ENCODE measurements around the gene SNRPD1.
"Not testable (repeated sequence)": the region's sequence is repeated elsewhere in the genome, so short reads cannot be mapped to it uniquely, and the experiment has no call there.

The SNRPD1 gene

GRCh38 chr18:21634588-21635199 lies 22.6 kb downstream of the SNRPD1 start:
- in situ Hi-C loops (cut with HindIII; ENCODE audit: low sequenced_read_pairs): no loop called here

DNA sequence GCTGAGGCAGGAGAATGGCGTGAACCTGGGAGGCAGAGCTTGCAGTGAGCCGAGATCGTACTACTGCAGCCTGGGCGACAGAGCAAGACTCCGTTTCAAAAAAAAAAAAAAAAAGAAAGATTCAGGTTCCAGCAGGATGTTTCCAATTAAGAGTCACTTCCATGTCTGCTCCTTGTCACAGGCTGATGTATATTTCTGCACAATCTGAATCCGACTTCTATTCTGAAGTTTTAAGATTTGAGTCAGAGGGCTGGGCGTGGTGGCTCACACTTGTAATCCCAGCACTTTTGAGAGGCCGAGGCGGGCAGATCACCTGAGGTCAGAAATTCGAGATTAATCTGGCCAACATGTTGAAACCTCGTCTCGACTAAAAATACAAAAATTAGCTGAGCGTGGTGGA lies 24.7 kb downstream of the SNRPD1 start:
- in situ Hi-C loops (cut with HindIII; ENCODE audit: low sequenced_read_pairs): no loop called here

DNA sequence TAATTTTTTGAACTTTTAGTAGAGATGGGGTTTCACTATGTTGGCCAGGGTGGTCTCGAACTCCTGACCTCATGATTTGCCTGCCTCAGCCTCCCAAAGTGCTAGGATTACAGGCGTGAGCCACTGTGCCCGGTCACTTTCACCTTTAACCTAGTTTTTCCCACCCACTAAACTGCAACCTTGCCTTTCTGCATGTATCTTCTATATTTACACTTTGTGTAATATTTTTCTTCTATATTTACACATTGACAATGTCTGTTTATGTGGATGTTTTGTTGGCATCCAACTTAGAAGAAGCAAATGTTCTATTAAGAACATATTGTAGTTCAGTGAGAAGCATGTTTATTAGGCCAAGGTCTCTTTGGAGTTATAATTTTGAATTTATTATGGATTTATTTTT lies 26.7 kb downstream of the SNRPD1 start:
- in situ Hi-C loops (cut with HindIII; ENCODE audit: low sequenced_read_pairs): no loop called here

GRCh38 chr18:21640375-21640774 lies 28.3 kb downstream of the SNRPD1 start:
- in situ Hi-C loops (cut with HindIII; ENCODE audit: low sequenced_read_pairs): not testable (repeated sequence)

- in situ Hi-C loops (cut with HindIII; ENCODE audit: low sequenced_read_pairs): no loop called here
Measured at GRCh38 chr18:21650311-21650710, 38.2 kb downstream of the SNRPD1 start.

- in situ Hi-C loops (cut with HindIII; ENCODE audit: low sequenced_read_pairs): no loop called here
Measured at GRCh38 chr18:21652073-21652472, 40.0 kb downstream of the SNRPD1 start.

GRCh38 chr18:21653361-21653760 lies 41.2 kb downstream of the SNRPD1 start:
- in situ Hi-C loops (cut with HindIII; ENCODE audit: low sequenced_read_pairs): no loop called here

DNA sequence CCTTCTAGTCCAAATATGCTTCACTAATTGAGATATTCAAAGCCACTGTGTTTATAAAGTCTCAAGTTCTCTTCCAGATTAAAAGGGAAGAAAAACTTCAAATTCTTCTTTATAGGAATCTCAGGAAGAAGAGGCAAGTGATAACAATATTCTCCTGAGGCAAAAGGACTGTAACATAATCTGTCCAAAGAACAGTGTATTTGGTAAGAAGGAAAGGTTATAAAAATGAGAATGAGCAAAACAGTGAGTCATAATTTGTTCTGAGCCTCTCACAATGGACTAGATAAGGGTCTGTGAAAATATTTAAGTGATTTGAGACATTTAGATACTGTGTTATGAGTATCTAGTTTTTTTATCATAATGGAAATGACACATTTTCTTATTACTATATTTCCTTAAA lies 44.3 kb downstream of the SNRPD1 start:
- in situ Hi-C loops (cut with HindIII; ENCODE audit: low sequenced_read_pairs): no loop called here

DNA sequence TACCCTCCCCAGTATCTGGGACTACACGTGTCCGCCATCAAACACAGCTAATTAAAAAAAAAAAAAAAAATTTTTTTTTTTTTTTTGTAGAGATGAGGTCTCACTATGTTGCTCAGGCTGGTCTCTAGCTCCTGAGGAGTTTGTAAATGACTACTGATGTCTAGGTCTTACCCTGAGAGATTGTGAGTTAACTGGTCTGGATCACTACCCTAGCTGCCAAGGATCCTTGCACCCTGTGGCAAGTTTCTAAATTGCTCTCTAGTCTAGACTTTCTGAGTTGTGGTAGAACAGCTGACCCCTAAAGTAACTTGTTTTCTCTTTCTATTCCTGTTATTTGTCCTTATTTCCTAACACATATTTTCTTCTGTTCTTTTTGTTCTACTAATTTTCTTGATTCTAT lies 48.0 kb downstream of the SNRPD1 start:
- in situ Hi-C loops (cut with HindIII; ENCODE audit: low sequenced_read_pairs): no loop called here

GRCh38 chr18:21662581-21662980 lies 50.5 kb downstream of the SNRPD1 start:
- in situ Hi-C loops (cut with HindIII; ENCODE audit: low sequenced_read_pairs): no loop called here

DNA sequence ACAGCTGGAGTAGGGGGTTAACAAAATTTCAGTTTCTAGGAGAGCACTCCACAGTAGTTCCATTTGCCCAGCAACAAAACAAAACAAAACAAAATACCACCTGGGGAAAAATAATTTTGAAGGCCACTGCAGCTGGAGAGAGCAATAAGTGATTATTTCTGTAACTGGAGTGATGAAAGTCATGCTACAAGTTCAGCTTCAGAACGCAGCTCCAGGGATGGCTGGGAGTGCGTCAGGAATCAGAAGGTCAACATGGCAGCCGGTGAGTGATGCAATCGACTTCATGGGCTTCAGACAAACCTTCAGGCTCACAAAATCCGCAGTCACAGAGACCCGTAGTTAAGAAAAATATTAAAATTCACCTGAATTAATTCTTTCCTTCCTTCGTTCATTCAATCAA lies 51.5 kb downstream of the SNRPD1 start:
- in situ Hi-C loops (cut with HindIII; ENCODE audit: low sequenced_read_pairs): no loop called here

- in situ Hi-C loops (cut with HindIII; ENCODE audit: low sequenced_read_pairs): no loop called here
Measured at GRCh38 chr18:21664069-21664468, 52.0 kb downstream of the SNRPD1 start.

DNA sequence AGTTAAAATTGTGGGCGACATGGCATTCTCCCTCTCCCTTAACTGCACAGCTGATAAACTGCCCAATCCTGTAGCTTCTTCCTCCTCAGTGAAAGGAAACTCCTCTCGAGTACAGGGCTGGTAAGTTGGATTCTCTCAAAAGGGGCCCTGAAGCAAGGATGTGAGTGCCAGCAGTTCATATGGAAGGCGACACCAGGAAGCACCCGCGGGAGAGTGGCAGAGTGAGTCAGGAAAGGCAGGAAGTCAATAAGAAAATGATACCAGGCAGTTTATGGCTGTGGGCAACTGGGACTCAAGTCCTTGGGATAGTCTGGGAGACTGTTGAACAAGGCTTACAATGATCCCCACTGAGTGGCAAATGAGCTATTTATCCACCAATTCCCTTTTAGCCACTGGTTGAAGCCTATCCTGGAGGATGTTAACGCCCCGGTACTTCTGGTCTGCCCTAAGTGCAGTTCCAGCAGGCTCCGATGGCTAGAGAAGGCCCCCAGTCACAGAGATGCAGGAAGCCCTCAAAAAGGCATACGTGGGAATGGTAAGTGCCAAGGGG lies 57.7 kb downstream of the SNRPD1 start:
- in situ Hi-C loops (cut with HindIII; ENCODE audit: low sequenced_read_pairs): no loop called here

DNA sequence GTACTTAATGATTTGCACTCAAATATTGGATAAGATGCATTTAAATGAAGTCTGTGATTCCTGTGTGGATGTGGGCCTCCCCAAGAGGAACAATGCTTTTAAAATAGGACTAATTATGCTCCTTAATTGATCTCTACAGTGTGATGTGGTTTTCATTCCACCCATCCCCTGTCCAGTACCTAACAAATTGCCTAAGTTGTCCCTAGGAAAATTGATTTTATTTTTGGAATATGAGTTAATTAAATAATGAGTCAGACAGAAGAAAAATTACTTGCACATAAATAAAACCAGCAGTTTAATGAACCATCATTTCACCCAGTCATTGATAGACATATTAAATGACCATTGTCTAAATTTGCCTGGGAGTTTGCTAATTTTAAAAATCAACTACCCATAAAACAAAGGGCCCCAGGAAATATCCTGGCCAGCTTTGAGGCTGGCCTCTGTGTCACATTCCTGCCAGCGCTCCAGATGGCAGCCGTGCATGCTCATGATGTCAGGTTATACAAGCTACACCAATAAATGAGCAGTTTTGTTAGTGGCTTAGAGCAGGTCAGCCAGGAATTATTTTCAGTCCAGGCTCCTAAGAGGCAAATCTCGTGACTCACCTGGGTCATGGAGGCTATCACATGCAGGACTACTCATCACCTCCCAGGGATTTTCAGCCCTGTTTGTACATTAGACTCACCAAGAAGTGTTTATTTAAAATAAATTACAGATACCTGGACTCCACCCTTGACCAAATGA lies 60.6 kb downstream of the SNRPD1 start:
- in situ Hi-C loops (cut with HindIII; ENCODE audit: low sequenced_read_pairs): no loop called here

- in situ Hi-C loops (cut with HindIII; ENCODE audit: low sequenced_read_pairs): not testable (repeated sequence)
Measured at GRCh38 chr18:21675354-21675753, 63.2 kb downstream of the SNRPD1 start.

GRCh38 chr18:21678859-21679258 lies 66.7 kb downstream of the SNRPD1 start:
- in situ Hi-C loops (cut with HindIII; ENCODE audit: low sequenced_read_pairs): no loop called here

DNA sequence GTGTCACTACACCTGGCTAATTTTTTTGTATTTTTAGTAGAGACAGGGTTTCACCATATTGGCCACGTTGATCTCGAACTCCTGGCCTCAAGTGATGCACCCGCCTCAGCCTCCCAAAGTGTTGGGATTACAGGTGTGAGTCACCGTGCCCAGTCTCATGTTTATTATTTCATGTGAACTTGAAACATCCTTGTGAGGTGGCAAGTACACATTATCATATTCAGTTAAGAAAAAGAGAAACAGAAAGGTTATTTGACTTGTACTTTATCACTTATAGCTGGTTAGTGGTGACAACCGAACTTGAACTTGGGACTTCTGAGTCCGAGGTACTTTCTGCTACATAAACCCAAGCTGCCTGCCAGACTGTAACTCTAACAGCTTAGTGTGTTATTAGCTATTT lies 68.0 kb downstream of the SNRPD1 start:
- in situ Hi-C loops (cut with HindIII; ENCODE audit: low sequenced_read_pairs): no loop called here

DNA sequence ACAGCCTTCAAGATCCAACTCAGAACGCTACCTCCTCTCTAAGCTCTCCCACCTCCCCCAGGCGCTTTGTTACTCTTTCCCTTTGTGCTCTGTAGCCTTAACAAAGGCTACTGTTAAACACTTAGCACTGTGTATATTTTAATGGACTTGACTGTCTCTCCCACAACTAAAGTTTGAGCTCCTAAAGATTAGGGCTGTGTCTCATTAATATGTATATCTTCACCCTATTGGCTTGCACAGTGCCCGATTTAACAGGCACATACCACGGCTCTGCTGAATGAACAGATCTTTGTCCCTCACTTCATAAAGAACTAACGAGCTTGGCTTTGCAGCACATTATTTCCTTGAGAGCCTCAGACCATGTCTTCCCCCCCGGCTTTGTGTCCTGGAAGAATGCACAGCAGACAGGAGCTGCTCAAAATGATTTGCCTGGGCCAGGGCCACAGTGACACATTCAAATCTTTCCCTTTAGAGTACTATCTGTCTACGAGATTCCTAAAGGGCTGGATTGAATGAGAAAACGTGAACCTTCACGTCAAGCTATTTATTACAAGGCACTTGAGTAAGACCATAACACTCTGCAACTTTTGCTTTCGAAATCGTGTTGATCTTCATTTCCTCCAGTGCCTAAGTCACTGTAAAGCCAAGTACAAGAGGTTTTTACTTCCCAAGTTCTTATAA lies 70.4 kb downstream of the SNRPD1 start:
- in situ Hi-C loops (cut with HindIII; ENCODE audit: low sequenced_read_pairs): no loop called here
